ENCODE results near the gene SLC5A10.
"Not testable (repeated sequence)": the region's sequence is repeated elsewhere in the genome, so short reads cannot be mapped to it uniquely, and the experiment has no call there.

SLC5A10 gene

DNA sequence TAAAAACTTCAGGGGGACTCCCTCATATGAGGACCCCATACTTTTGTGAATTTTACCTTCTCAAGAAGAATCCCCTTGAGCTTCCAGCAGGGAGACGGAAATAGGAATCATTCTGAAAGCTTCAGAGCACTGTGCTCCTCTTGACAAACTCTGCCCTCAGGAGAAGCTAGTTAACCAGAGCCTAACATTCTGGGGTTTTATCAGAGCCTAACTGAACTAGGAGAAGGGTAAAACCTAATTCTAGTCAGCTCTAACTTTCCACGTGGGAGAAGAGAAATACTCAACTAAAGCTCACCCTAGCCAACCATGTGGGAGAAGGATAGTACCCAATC lies 13.3 kb upstream of the SLC5A10 start:
- no peak overlapping the region for H3K4me3 ChIP-seq (ENCODE audit: low read length)

DNA sequence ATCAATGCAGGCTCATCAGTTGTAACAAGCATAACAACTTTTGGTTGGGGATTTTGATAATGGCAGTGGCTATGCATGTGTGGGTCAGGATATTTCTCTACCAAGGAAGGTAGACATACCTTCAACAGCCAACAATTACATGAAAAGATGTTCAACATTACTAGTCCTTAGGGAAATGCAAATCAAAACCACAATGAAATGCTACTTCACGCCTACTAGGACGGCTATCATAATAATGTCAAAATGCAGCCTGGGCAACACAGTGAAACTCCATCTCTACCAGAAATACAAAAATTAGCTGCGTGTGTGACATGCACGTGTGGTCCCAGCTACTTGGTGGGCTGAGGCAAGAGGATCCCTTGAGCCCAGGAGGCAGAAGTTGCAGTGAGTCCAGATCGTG lies 7.3 kb upstream of the SLC5A10 start:
- no peak overlapping the region for H3K4me3 ChIP-seq (ENCODE audit: low read length)
- no peak for DNase-seq (ENCODE audit: low read depth, low spot score)

More for the DNA sequence above, 13.3 kb upstream of the SLC5A10 start:
- no peak for DNase-seq (ENCODE audit: low read depth, low spot score)

DNA sequence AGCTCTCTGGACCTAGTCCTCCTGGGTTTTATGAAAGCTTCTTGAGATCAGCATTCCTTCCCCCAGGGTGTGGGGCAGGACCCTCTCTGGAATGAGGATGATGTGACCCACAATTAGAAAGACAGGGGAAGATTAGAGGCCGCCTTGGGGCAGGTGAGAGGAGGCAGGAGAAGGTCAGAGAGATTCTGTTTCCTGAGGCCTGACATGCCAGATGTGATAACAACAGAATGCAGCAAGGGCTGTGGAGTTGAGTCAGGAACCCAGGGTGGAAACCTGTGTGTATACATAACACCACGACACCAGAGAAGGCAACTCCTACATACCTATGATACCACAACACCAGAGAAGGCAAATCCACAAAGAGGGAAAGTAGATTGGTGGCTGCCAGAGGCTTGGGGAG lies 5.4 kb upstream of the SLC5A10 start:
- no peak for DNase-seq (ENCODE audit: low read depth, low spot score)
- H3K4me3 ChIP-seq (ENCODE audit: low read length): no peak overlapping the region

DNA sequence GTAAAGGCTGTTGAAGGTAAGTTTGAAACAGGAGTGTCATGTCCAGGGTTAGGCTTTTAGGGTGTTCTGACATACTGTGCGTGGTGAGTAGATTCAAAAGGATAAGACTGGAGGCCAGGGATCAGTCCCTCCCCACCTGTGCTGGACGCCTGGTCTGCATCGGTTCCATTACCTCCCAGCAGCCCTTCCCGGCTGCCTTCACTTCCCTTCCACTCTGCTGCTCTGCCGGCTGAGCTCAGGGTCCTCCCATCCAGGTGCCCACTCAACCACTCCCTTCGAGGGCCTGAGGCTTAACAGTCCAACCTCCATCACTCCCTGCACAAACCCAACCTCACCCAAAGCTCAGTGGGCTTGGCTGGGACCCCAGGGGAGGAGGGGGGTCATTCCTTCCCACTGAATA lies 4.1 kb upstream of the SLC5A10 start:
- H3K4me3 ChIP-seq (ENCODE audit: low read length): no peak overlapping the region
- DNase-seq (ENCODE audit: low read depth, low spot score): no peak

DNA sequence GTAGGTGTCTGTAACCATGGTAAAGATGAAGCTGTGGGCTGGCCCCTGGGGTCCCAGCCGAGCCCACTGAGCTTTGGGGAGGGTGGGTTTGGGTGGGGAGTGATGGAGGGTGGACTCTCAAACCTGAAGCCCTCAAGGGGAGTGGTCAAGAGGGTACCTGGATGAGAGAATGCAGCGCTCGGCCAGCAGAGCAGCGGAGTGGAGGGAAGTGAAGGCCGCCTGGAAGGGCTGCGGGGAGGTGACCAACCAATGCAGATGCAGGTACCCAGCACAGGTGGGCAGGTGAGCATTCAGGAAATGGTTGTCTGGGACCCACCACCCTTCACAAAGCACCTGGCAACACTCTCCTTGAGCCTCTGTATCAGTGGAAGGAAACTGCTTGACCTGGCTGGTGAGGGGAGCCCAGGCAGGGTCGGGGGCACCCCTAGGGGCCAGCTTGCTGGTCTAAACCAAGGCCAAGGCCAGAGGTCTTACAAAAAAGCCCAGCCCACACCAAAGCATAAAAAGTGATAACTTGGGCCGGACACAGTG lies 3.4 kb upstream of the SLC5A10 start:
- DNase-seq (ENCODE audit: low read depth, low spot score): no peak
- H3K4me3 ChIP-seq (ENCODE audit: low read length): no peak overlapping the region

DNA sequence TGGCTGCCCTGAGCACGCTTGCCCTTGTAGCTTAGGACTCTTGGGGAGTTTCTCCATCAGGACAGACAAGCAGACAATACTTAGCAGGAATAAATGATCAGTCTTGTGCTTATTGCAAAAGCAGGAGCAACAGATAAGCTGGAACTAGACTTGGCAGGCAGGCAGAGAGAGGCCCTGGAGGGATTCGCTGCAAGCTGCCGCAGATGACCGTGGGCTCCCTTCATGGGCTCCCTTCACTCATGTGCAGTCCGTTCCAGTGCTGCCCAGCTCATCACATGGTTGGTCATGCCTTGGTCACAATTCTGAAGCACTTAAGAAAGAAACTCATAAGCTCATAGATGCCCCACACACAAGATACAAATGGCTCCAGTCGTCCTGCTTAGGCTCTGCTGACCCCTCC lies 2.4 kb upstream of the SLC5A10 start:
- no peak for DNase-seq (ENCODE audit: low read depth, low spot score)
- no peak overlapping the region for H3K4me3 ChIP-seq (ENCODE audit: low read length)

DNA sequence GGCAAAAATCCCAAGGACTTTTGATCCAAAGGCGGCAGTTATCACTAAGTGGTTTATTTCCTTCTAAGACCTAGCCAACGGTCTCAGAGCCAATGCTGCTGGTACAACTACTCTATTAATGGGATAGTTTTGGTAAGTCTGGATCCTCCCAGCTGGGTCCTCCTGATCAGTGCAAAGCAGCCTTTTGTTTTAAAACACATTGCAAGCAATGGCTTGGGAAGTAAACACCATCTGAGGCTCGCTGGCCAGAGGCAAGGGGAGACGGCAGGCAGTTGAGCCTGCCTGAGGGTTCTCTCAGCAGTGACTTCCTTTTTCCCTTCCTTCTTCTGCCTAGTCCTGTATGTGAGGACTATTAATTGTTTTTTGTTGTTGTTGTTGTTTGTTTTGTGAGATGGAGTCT lies 1.6 kb upstream of the SLC5A10 start:
- DNase-seq (ENCODE audit: low read depth, low spot score): no peak

DNA sequence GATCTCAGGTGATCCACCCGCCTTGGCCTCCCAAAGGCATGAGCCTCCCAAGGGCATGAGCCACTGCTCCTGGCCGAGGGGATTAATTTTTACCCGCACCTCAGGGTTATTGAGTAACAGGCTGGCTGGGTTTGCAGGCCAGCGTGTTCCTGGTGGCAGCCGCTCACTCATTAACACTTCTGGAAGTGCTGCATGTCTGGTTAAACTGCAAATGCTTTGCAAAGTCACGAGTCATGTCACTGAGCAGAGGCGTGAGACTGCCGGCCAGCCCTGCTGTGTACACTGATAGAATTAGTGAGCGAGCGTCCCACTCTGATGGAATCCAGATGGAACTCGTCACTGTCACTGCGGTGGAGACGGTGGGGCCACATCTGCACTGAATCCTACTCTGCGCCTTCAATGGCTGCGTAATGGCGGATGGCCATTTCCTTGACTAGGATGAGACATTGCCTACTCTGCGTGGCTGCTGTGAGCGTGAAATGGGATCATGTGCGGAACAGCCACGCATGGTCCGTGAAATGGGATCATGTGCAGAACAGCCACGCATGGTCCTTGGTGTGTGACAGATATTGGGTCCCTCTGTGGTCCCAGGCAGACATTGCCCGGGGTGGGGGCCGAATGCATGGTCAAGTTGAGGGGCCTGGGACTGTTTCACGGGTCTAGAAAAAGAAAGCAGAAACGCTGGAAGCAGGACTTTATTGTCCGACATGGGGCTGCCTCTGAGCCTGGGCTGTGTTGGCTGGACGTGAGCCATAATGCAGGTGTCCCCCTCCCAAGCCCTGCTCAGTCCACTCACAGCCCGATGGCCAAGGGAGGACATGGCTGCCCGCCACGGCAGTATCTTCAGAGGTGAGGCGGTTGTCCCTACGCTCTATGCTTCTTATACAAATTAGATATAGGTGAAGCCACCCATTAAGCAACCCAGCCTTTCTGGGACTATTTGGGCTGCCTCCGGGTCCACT lies 740 bp upstream of the SLC5A10 start:
- no peak for DNase-seq (ENCODE audit: low read depth, low spot score)
- no peak overlapping the region for H3K4me3 ChIP-seq (ENCODE audit: low read length)

More for the DNA sequence above, 1.6 kb upstream of the SLC5A10 start:
- no peak overlapping the region for H3K4me3 ChIP-seq (ENCODE audit: low read length)

DNA sequence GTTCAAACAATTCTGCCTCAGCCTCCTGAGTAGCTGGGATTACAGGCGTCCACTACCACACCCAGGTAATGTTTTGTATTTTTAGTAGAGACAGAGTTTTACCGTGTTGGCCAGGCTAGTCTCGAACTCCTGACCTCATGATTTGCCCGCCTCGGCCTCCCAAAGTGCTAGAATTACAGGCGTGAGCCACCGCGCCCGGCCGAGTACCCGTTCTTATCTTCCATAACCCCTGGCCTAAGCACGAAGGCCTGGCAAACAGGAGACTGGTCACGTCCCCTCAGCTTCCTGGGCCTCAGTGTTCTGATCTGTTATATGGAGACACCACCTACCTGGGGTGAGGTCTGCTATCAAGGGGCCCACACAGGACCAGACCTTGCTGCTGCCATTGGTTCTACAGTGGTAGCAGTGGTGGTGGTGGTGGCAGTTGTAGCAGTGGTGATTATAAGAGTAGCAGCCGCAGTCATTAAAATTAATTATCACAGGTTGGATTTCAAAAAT lies 1.3 kb downstream of the SLC5A10 start:
- no peak for DNase-seq (ENCODE audit: low read depth, low spot score)
- no peak overlapping the region for H3K4me3 ChIP-seq (ENCODE audit: low read length)

DNA sequence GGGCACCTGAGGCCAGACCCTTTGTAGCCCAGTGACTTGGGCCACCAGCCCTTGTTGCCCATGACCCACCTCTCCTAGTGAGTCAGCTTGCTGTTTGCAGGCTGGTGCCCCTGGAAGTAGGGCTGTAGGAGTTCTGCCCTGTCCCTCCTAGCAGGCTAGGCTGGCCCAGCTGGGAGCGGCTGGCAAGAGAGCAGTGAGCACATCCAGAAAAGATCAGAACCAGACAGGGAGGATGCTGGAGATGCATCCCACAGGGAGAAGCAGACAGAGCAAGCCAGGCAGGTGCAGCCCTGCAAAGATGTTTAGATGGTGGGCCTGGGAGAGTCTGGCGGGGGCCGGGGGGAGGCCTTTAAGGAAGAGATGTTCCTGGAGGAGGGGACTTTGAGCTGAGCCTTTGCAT lies 2.4 kb downstream of the SLC5A10 start:
- no peak for DNase-seq (ENCODE audit: low read depth, low spot score)
- no peak overlapping the region for H3K4me3 ChIP-seq (ENCODE audit: low read length)

DNA sequence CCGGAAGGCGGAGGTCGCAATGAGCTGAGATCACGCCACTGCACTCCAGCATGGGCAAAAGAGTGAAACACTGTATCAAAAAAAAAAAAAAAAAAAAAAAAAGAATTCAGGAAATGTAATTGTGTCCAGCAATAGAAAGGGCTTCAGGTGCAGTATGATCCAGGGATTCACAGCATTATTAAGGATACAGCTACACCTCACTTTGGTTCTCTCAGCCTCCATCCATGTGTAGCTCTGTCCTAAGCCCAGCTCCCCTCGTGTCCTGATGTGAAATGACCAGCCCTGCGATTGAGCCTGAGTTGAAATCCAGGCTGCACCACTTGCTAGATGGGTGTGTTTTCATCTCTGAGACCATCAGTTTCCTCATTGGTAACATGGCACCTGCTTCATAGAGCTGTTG lies 3.0 kb downstream of the SLC5A10 start:
- DNase-seq (ENCODE audit: low read depth, low spot score): no peak
- no peak overlapping the region for H3K4me3 ChIP-seq (ENCODE audit: low read length)

DNA sequence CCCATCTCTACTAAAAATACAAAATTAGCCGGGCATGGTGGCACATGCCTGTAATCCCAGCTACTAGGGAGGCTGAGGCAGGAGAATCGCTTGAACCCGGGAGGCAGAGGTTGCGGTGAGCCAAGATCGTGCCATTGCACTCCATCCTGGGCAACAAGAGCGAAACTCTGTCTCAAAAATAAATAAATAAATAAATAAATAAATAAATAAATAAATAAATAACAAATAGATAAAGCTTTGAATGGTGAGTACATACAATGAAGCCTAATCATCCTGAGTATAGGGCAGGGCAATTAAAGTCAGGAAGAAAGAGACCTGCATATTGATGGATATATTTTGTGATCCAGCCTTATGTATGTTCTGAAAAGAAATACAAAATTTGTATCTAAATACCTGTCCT lies 4.1 kb downstream of the SLC5A10 start:
- DNase-seq (ENCODE audit: low read depth, low spot score); H3K4me3 ChIP-seq (ENCODE audit: low read length): not testable (repeated sequence)

DNA sequence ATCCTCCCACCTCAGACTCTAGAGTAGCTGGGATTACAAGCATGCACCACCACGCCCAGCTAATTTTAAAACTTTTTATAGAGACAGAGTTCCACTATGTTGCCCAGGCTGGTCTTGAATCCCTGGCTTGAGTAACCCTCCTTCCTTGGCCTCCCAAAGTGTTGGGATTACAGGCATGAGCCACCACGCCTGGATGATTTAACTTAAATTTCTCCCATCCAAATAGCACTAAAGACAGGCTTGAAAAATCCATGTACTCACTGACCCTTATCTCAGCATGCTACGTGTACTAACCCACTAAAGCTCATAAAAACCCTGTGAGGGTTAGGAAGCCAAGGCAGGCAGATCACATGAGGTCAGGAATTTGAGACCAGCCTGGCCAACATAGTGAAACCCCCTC lies 4.6 kb downstream of the SLC5A10 start:
- no peak for DNase-seq (ENCODE audit: low read depth, low spot score)
- H3K4me3 ChIP-seq (ENCODE audit: low read length): no peak overlapping the region

DNA sequence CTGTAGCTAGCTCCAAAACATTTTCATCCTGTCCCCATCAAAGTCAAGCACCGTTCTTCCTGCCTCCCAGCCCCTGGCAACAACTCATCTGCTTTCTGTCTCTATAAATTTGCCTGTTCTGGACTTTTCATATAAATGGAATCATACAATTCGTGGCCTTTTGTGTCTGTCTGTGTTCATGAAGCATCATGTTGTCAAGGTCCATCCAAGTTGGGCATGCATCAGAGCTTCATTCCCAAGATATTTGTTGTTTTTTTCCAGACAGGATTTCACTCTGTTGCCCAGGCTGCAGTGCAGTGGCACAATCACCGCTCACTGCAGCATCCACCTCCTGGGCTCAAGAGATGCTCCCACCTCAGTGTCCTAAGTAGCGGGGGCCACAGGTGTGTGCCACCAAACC lies 5.9 kb downstream of the SLC5A10 start:
- no peak for DNase-seq (ENCODE audit: low read depth, low spot score)
- H3K4me3 ChIP-seq (ENCODE audit: low read length): no peak overlapping the region

DNA sequence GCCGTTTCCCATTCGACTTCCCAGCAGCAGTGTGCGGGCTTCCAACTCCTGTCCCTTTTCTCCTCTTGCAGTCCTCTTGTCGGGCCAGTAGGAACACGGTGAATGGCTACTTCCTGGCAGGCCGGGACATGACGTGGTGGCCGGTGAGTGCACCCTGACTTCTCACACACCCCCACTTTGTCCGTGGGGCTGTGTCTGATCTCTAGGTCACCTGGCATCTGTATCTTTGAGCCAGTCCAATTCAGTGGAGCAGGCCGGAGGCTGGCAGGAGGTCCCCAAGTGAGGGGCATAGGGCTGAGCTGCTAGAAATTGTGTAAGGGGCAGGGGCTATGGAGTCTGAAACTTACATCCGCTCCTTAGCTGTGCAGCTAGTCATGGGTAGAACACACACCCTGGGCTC lies 6.6 kb downstream of the SLC5A10 start:
- no peak for DNase-seq (ENCODE audit: low read depth, low spot score)
- H3K4me3 ChIP-seq (ENCODE audit: low read length): no peak overlapping the region

DNA sequence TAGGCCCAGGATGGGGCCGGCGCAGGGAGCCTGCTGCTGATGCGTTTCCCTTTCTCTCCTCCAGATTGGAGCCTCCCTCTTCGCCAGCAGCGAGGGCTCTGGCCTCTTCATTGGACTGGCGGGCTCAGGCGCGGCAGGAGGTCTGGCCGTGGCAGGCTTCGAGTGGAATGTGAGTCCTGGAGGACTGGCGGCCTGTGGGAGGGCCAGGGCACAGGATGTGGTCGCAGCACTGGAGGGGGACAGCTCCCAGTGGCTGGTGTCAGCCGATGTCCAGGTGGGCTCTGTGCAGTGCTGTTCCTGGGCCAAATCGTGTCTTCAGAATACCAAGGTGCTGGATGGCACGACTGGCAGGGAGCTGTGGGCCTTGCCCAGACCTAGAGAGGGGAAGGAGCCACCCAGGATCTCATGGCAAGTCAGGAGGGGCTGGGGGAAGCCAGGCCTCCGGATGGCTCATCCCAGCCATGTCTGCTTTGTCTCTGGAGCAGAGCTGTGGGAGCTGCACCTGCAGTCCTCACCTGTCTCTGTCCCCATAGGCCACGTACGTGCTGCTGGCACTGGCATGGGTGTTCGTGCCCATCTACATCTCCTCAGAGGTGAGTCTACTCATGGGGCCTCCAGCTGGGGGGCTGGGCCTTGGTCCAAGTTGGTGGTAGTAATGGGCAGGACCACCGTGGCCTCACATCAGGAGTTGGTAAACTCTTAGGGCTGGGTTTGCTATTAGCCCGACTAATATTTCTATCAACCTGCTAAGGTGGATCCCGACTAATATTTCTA lies 7.3 kb downstream of the SLC5A10 start:
- no peak overlapping the region for H3K4me3 ChIP-seq (ENCODE audit: low read length)
- no peak for DNase-seq (ENCODE audit: low read depth, low spot score)

DNA sequence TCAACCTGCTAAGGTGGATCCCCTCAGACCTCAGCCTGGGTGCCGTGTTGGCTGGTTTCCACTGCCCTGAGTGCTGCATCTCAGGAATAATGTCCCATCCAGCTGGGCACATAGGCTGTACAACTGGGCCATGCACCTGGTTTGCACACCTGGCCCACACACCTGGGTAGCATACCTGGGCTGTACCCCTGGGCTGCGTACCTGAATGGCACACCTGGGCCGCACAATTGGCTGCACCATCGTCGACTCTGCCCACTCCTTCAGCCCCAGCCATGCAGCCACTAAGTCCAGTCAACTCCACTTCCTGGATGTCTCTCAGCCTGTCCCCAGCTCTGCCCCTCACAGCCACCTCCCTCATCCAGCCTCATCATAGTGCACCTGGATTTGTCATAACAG lies 7.9 kb downstream of the SLC5A10 start:
- no peak overlapping the region for H3K4me3 ChIP-seq (ENCODE audit: low read length)
- DNase-seq (ENCODE audit: low read depth, low spot score): no peak

DNA sequence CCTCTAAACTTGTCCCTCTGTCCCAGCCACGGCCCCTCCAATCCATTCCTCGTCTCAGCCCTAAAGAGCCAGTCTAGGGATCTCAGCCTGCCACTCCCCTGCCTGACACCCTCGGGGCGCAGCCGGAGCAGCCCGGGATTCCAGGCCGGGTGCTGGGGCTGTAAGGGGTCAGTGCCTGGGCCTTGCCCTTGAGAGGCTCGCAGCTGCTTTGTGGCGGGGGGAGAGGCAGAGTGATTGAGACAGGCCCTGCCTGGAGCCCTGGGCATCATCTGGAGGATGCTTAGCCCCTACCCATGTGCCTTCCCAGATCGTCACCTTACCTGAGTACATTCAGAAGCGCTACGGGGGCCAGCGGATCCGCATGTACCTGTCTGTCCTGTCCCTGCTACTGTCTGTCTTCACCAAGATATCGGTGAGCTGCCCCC lies 8.3 kb downstream of the SLC5A10 start:
- no peak overlapping the region for H3K4me3 ChIP-seq (ENCODE audit: low read length)
- no peak for DNase-seq (ENCODE audit: low read depth, low spot score)

DNA sequence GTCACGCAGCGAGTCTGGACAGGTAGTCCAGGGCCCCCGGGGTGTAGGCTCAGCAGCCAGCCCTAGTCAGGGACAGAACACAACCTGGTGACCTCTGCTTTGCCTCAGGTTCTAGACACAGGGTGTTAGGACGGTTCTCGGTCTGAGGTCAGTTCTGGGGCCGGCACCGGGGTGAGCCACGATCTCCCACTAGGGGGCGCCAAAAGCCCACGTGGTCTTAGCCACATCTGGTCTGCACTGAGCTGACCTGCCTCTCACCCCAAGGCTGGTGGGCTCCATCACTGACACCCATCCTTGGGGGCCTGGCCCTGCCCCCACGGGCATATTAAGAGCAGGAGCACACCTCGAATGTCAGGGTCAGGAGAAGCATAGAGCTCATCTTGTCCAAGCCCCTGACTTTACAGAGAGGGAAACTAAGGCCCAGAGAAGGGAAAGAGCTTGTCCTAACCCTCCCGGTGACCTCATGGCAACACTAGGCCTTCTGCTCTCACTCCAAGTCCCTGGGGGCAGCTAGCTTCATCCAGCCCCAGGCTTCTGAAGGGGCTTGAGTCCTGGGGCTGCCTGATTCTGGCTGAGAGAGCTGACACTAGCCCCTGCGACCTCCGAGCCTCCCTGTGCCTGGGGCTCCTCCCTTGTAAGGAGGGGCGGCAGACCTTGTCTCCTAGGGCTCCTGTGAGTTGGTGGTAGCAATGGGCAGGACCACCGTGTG lies 9.0 kb downstream of the SLC5A10 start:
- no peak overlapping the region for H3K4me3 ChIP-seq (ENCODE audit: low read length)
- peak; percentile 25 for DNase-seq (ENCODE audit: low read depth, low spot score)
